Measurements from ENCODE around the gene GRIN2A.

Gene GRIN2A

DNA sequence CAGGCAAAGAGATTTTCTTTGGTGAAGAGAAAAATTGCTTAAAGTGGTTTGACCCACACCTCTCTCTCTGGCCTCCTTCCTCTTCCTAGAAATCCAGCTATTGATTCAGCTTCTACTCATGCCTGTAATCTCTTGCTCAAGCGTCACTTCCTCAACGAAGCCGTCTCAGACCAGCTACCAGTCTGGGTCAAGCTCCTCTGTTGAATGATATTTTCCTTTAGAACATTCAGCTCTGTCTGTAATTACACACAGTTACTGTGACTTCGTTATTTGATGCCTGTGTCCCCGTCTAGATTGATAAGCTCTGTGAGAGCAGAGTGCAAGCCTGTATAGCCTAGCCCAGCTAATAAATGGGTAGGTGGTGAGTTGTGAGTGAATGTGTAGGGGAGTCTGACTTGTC, 168.5 kb downstream of the GRIN2A start:
- no peaks in the 10 kb centered on the region for H3K36me3 ChIP-seq (replicated peaks)
- H3K4me1 ChIP-seq = no peaks in the 10 kb centered on the region
- H3K27me3 ChIP-seq (ENCODE audit: low read depth) = no peaks in the 10 kb centered on the region
- H3K4me3 ChIP-seq = no peak overlapping the region
- in situ Hi-C loops (cut with MboI; ENCODE audit: low sequenced_read_pairs) = no loop called here
- H3K9me3 ChIP-seq = no peaks in the 10 kb centered on the region
- no peak for DNase-seq (ENCODE audit: low spot score in 2 of 2)

DNA sequence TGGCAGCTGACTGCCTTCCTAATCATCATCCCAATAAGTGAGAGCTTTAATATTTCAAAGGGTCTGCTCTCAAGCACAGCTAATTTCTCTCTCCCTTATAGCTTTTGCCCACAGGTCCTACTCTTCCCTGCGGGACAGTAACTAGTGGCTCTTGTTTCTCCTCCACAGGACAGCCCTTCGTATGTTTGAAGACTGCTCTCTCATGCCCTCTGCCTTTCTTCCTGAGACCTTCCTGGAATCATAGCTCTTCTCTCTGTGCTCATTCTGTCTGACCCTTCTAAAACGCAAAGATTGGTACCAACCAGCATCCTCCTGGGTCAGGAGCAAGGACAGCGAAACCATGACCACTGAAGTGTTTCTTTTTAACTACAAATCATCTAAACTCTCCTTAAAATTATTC, 168.9 kb downstream of the GRIN2A start:
- Histone ChIP-seq H3K4me3 (no peak overlapping the region), H3K27me3 (ENCODE audit: low read depth) (no peaks in the 10 kb centered on the region), H3K36me3 (replicated peaks) (no peaks in the 10 kb centered on the region), H3K9me3 (no peaks in the 10 kb centered on the region), H3K4me1 (no peaks in the 10 kb centered on the region)
- no peak for DNase-seq (ENCODE audit: low spot score in 2 of 2)
- in situ Hi-C loops (cut with MboI; ENCODE audit: low sequenced_read_pairs) = no loop called here

DNA sequence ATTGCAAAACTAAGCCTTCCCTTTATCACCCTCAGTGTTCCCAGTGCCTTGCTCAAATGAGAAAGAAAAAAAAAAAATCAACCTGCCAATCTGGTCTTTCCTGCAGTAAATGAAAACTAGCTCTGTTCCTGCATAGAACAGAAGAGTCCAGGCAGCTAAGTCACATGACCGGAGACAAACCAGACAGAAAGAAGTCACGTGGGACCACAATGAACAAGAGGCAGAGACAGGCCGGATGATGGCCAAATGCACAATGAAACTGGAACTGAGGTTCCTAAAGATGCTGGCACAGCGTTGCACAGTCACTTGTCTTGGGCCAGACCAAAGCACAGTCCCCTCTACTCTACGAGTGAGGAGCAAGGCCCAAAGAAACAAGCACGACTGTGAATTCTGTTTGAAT, 172.5 kb downstream of the GRIN2A start:
- in situ Hi-C loops (cut with MboI; ENCODE audit: low sequenced_read_pairs) = no loop called here
- no peaks in the 10 kb centered on the region for H3K9me3 ChIP-seq
- no peaks in the 10 kb centered on the region for H3K4me1 ChIP-seq
- DNase-seq (ENCODE audit: low spot score in 2 of 2) = no peak
- H3K4me3 ChIP-seq = no peak overlapping the region
- H3K27me3 ChIP-seq (ENCODE audit: low read depth) = no peaks in the 10 kb centered on the region
- no peaks in the 10 kb centered on the region for H3K36me3 ChIP-seq (replicated peaks)

DNA sequence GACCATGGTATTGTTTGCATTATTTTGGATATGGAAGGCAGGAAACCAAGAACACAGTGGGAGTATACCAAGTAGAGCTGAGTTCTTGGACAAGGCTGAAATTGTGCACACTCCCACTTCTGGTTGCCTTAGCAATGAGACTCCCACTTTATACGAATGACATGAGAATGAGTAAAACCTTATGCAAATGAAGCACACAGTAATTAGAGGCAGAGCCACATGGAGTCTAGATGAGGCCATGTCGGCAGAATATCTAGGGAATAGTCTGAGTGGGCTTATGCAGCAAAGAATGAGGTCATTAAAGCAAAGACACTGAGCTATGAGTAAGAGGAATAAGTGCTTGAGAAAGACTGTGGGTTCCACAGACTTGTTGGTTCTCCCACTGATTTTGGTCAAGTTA, 178.7 kb downstream of the GRIN2A start:
- no peaks in the 10 kb centered on the region for H3K4me1 ChIP-seq
- no peaks in the 10 kb centered on the region for H3K36me3 ChIP-seq (replicated peaks)
- H3K4me3 ChIP-seq = no peak overlapping the region
- no peaks in the 10 kb centered on the region for H3K9me3 ChIP-seq
- H3K27me3 ChIP-seq (ENCODE audit: low read depth) = no peaks in the 10 kb centered on the region
- DNase-seq (ENCODE audit: low spot score in 2 of 2) = no peak
- in situ Hi-C loops (cut with MboI; ENCODE audit: low sequenced_read_pairs) = no loop called here

DNA sequence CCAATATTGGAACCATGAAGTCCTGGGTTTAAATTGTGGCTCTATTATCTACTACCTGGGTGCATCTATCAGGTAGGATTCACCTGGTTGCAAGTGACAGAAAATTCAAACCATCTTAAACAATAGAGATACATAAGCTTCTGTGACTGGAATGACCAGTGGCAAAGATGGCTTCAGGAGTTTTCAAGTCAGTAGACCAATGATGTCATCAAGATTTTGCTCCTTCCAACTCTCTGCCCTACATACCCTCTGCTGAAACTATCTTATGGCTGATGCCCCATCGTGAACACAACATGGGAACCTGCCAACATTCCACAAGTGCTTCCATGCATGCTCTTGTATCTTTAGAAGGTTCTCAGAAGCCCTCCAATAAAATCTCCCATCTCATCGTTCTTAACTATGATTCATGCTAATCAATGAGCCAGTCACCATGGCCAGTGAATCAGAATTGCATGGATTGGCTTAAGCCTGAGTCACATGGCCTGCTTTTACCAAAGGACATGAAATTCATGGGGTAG, 180.9 kb downstream of the GRIN2A start:
- no peak overlapping the region for H3K4me3 ChIP-seq
- in situ Hi-C loops (cut with MboI; ENCODE audit: low sequenced_read_pairs) = no loop called here

DNA sequence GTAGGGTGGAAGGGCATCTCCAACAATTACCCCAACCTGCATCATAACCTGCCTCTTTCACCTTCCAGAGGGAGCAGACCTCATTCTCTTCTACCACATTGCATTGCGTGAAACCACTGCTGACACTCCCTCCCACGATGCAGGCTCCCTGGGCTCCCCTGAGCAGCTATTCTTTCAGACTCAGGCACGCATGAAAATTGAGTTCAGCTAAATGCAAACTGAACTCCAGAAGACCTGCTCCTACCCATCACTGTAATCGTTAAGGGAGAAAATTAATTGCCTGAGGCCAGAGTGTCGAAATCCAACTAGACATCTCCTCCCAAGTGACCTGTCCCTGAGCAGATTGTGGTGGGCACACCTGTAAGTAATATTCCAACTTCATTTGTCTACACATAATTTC, 186.0 kb downstream of the GRIN2A start:
- in situ Hi-C loops (cut with MboI; ENCODE audit: low sequenced_read_pairs) = no loop called here
- DNase-seq (ENCODE audit: low spot score in 2 of 2) = no peak
- H3K4me3 ChIP-seq = no peak overlapping the region
- no peaks in the 10 kb centered on the region for H3K27me3 ChIP-seq (ENCODE audit: low read depth)
- no peaks in the 10 kb centered on the region for H3K9me3 ChIP-seq
- no peaks in the 10 kb centered on the region for H3K4me1 ChIP-seq
- no peaks in the 10 kb centered on the region for H3K36me3 ChIP-seq (replicated peaks)

More for the DNA sequence above, 180.9 kb downstream of the GRIN2A start:
- Histone ChIP-seq H3K36me3 (replicated peaks) (no peaks in the 10 kb centered on the region), H3K27me3 (ENCODE audit: low read depth) (no peaks in the 10 kb centered on the region), H3K4me1 (no peaks in the 10 kb centered on the region), H3K9me3 (no peaks in the 10 kb centered on the region)
- DNase-seq (ENCODE audit: low spot score in 2 of 2) = no peak

DNA sequence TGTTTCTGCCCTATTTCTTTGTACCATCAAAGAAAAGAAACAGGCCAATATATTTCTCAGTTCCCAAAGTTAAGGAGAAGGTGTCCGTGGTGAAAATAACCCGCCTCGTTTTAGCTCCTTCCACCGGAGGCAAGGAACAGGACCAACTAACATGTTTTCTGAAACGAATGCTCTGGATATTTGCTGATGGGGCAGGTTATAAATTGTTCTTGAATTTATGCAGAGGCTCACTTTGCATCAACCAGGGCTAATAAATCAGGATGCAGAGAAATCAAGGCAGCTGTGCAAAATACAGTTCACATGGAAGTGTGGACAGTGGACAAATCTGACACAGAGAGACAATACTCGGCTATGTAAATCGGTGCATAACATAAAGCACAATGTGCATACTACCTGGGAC, 189.8 kb downstream of the GRIN2A start:
- H3K27me3 ChIP-seq (ENCODE audit: low read depth) = no peaks in the 10 kb centered on the region
- no peak overlapping the region for H3K4me3 ChIP-seq
- H3K9me3 ChIP-seq = no peaks in the 10 kb centered on the region
- H3K36me3 ChIP-seq (replicated peaks) = no peaks in the 10 kb centered on the region
- in situ Hi-C loops (cut with MboI; ENCODE audit: low sequenced_read_pairs) = no loop called here
- H3K4me1 ChIP-seq = no peaks in the 10 kb centered on the region
- no peak for DNase-seq (ENCODE audit: low spot score in 2 of 2)

DNA sequence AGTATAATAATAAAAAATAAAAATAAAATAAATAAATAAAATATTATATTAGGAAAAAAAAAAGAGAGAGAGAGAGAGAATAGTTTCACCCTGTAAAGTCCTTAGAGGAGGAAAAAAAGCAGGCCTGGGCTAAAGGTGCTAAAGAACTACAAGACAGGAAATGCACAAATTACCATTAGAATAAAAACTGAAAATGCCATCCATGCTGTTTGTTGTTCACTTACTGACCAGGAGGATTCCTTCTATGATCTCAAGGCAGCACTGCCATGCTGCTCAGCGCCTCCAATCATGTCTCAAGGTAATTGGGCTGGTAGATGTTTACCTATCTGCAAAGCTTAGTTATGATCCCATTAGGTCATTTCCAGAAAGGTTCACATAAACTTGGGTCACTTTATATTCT, 201.2 kb downstream of the GRIN2A start:
- in situ Hi-C loops (cut with MboI; ENCODE audit: low sequenced_read_pairs) = no loop called here
- H3K27me3 ChIP-seq (ENCODE audit: low read depth) = no peaks in the 10 kb centered on the region
- H3K36me3 ChIP-seq (replicated peaks) = no peaks in the 10 kb centered on the region
- no peaks in the 10 kb centered on the region for H3K4me1 ChIP-seq
- H3K9me3 ChIP-seq = no peaks in the 10 kb centered on the region
- no peak for DNase-seq (ENCODE audit: low spot score in 2 of 2)
- H3K4me3 ChIP-seq = no peak overlapping the region

DNA sequence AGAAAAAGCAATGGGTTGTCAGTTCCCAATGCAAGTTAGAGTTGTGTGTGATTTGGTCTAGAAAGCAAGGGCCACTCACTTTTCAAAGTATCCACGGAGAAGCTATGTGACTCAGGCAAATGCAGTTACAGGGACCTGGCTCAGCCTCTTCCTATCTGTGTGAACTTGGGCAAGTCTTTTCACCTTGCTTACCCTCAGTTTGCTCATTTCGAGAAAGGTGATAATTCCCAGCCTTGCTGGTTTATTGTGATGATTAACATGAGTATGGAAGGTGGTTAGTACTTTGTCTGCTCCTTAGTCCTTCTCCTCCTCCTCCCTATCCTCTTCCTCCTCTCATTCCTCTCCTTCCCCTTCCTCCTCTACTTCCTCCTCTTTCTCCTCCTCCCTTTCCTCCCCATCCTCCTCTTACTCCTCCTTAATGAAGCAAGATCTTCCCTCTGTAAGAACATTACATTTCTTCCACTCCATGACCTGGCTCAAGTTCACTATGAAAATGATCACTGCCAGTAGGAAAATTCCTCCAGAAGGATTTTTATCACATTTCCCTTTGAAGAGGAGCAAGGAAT, 204.0 kb downstream of the GRIN2A start:
- Histone ChIP-seq H3K4me1 (no peaks in the 10 kb centered on the region), H3K36me3 (replicated peaks) (no peaks in the 10 kb centered on the region), H3K27me3 (ENCODE audit: low read depth) (no peaks in the 10 kb centered on the region), H3K4me3 (no peak overlapping the region), H3K9me3 (no peaks in the 10 kb centered on the region)
- no peak for DNase-seq (ENCODE audit: low spot score in 2 of 2)
- in situ Hi-C loops (cut with MboI; ENCODE audit: low sequenced_read_pairs) = no loop called here

DNA sequence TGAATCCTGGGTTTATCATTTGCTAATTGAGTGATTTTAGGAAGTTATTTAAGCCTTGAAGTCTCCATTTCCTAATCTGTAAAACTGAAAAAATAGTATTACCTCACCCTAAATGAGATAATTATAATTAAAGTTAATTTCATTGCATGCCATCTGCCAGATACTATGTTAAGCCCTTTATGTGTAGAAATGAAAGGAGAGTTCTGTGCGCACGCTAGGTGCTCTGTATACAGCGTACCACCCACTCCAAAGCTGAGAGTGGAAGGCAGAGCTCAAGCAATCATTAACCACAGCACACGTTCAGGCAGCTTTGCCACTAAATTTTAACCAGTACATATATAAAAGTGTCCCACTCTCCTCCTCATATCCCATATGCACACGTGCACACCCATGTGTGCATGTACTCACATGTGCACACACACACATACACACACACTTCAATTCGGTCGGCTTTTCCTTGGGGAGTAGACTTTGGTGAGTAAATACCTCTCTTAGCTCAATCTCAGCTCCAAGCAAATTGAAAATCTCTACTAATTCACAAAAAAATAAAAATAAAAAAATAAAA, 204.8 kb downstream of the GRIN2A start:
- no peak for DNase-seq (ENCODE audit: low spot score in 2 of 2)
- Histone ChIP-seq H3K4me1 (no peaks in the 10 kb centered on the region), H3K27me3 (ENCODE audit: low read depth) (no peaks in the 10 kb centered on the region), H3K36me3 (replicated peaks) (no peaks in the 10 kb centered on the region), H3K4me3 (no peak overlapping the region), H3K9me3 (no peaks in the 10 kb centered on the region)
- in situ Hi-C loops (cut with MboI; ENCODE audit: low sequenced_read_pairs) = no loop called here

DNA sequence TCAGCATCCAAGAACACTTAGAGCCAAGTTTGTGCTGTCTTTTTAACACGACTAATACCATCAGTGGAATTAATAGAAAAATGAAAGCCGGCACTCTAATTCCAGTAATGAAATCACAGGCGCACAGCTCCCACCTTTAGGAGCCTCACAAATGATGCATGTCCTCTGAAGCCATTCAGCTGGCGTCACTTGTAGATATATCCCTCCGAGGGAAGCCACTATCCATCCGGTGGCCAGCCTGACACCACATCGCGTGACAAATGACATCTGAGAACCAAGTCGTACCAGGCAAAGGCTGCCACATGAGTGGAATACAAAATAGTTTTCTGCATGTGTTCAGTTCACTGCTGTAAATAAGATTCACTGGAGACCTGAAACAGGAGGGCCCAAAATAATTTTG, 205.6 kb downstream of the GRIN2A start:
- DNase-seq (ENCODE audit: low spot score in 2 of 2) = no peak
- Histone ChIP-seq H3K4me3 (no peak overlapping the region), H3K27me3 (ENCODE audit: low read depth) (no peaks in the 10 kb centered on the region), H3K9me3 (no peaks in the 10 kb centered on the region), H3K36me3 (replicated peaks) (no peaks in the 10 kb centered on the region), H3K4me1 (no peaks in the 10 kb centered on the region)
- in situ Hi-C loops (cut with MboI; ENCODE audit: low sequenced_read_pairs) = no loop called here

DNA sequence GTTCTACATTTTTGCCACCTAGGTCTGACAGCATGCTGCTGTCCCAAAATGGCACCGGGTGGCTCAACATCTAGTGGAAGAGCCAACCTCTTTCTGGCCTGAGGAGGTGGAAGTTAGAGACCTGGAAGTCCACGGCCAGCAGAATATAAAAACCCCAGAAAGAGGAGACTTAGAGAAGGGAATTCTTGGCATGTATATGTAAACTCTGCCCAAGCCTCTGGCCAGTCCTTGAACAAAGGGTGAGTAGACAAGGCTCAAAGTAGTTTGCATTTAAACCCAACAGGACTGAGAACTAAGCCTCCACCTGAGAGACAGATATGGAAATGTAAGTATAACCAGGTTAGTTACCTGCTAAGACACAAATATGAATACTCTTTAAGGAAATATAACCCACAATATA, 210.3 kb downstream of the GRIN2A start:
- Histone ChIP-seq H3K4me1 (no peaks in the 10 kb centered on the region), H3K36me3 (replicated peaks) (no peaks in the 10 kb centered on the region), H3K4me3 (no peak overlapping the region), H3K9me3 (no peaks in the 10 kb centered on the region), H3K27me3 (ENCODE audit: low read depth) (no peaks in the 10 kb centered on the region)
- in situ Hi-C loops (cut with MboI; ENCODE audit: low sequenced_read_pairs) = no loop called here
- DNase-seq (ENCODE audit: low spot score in 2 of 2) = no peak

DNA sequence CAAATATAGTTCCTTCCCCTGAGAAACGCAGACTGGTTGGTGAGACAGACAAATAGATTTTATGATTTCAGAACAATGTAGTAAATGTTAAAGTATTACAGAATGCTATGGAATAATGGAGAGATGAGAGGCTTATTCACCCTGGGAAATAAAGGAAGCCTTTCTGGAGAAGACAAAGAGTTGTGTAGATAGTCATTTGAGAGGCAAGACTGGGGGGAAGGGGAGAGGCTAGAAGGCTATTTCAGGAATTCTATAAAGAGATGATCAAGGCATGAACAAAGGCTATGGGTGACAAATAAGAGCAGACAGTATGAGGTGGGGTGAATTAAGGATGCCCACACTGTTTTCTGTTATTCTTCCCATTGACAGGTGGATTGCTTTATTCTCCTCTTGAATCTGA, 211.4 kb downstream of the GRIN2A start:
- DNase-seq (ENCODE audit: low spot score in 2 of 2) = no peak
- no peaks in the 10 kb centered on the region for H3K9me3 ChIP-seq
- no peaks in the 10 kb centered on the region for H3K27me3 ChIP-seq (ENCODE audit: low read depth)
- no peaks in the 10 kb centered on the region for H3K36me3 ChIP-seq (replicated peaks)
- H3K4me1 ChIP-seq = no peaks in the 10 kb centered on the region
- H3K4me3 ChIP-seq = no peak overlapping the region
- in situ Hi-C loops (cut with MboI; ENCODE audit: low sequenced_read_pairs) = no loop called here

DNA sequence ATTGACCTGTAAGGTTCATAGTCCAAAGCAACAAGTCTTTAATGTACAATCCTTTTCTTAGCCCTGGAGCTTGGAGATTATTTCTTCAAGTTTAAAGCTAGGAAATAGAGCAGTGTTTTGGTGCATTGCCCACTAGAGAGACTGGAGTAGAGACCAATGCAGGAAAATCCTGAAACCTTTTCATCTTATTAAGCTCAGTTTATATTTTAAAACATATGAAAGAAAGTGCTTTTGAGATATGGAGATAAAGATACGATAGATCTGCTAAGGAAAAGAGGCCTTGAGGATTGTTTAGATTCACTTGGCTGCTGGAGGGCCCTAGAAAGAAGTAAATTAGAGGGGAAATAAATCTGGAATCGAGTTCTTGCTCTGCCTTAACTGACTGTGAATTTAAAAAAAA, 212.0 kb downstream of the GRIN2A start:
- Histone ChIP-seq H3K9me3 (no peaks in the 10 kb centered on the region), H3K4me1 (no peaks in the 10 kb centered on the region), H3K4me3 (no peak overlapping the region), H3K36me3 (replicated peaks) (no peaks in the 10 kb centered on the region), H3K27me3 (ENCODE audit: low read depth) (no peaks in the 10 kb centered on the region)
- no peak for DNase-seq (ENCODE audit: low spot score in 2 of 2)
- in situ Hi-C loops (cut with MboI; ENCODE audit: low sequenced_read_pairs) = no loop called here

DNA sequence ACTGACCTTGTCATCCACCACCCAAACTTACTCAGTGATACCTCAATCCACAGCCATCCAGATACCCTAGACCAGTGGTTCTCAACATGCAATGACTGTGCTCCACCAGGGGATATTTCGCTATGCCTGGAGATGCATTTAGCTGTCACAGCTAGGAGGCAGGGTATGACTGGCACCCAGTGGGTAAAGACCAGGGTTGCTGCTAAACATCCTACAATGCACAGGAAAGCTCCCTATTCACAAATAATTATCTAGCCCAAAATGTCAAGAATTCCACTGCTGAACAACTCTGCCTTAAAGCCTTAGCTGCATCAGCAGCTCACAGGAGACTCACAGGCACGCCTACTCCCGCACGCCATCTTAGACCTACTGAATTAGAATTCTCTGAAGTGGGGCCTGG, 212.6 kb downstream of the GRIN2A start:
- Histone ChIP-seq H3K9me3 (no peaks in the 10 kb centered on the region), H3K36me3 (replicated peaks) (no peaks in the 10 kb centered on the region), H3K27me3 (ENCODE audit: low read depth) (no peaks in the 10 kb centered on the region), H3K4me1 (no peaks in the 10 kb centered on the region), H3K4me3 (no peak overlapping the region)
- in situ Hi-C loops (cut with MboI; ENCODE audit: low sequenced_read_pairs) = no loop called here
- DNase-seq (ENCODE audit: low spot score in 2 of 2) = no peak
